ENCODE measurements around the gene AGAP3.

- TF ChIP-seq POLR2AphosphoS5 (IDR thresholded peaks at IDR 0.05; ENCODE audit: low read depth, low read length) (no peak), POLR2A (IDR thresholded peaks at IDR 0.05; ENCODE audit: low read depth, low read length) (no peak)
Observed at GRCh38 chr7:151139071-151139790, 53.0 kb downstream of the AGAP3 start.

Measured in GM12891 (cell line).